ENCODE data around the gene IRX2.

Gene IRX2

GRCh38 chr5:2755681-2756171 lies 4.2 kb upstream of the IRX2 start:
- DNase-seq: no peak

GRCh38 chr5:2755076-2755680 lies 3.7 kb upstream of the IRX2 start:
- no peak for DNase-seq

GRCh38 chr5:2754581-2755075 lies 3.2 kb upstream of the IRX2 start:
- DNase-seq: no peak

- DNase-seq: no peak
Observed at GRCh38 chr5:2753452-2754420, 2.3 kb upstream of the IRX2 start.

- DNase-seq: no peak
Observed at GRCh38 chr5:2752821-2753439, 1.5 kb upstream of the IRX2 start.

- no peak for DNase-seq
Observed at GRCh38 chr5:2752059-2752820, 763 bp upstream of the IRX2 start.

- DNase-seq: no peak
Observed at GRCh38 chr5:2750758-2751464, 566 bp downstream of the IRX2 start.

GRCh38 chr5:2750026-2750757 lies 1.3 kb downstream of the IRX2 start:
- DNase-seq: no peak

- no peak for DNase-seq
Observed at GRCh38 chr5:2749514-2750025, 1.9 kb downstream of the IRX2 start.

- DNase-seq: no peak
Observed at GRCh38 chr5:2748861-2749513, 2.5 kb downstream of the IRX2 start.

GRCh38 chr5:2748179-2748860 lies 3.2 kb downstream of the IRX2 start:
- no peak for DNase-seq

- DNase-seq: no peak
Observed at GRCh38 chr5:2747363-2748162, 3.9 kb downstream of the IRX2 start.

GRCh38 chr5:2746561-2747032 lies 4.9 kb downstream of the IRX2 start:
- DNase-seq: no peak

- DNase-seq: no peak
Observed at GRCh38 chr5:2744485-2744884, 7.0 kb downstream of the IRX2 start.

- DNase-seq: no peak
Observed at GRCh38 chr5:2742921-2743679, 8.4 kb downstream of the IRX2 start.

- no peak for DNase-seq
Observed at GRCh38 chr5:2741956-2742355, 9.5 kb downstream of the IRX2 start.

GRCh38 chr5:2740876-2741555 lies 10.5 kb downstream of the IRX2 start:
- no peak for DNase-seq

All from NCI-H510A (cell line).